Renal cortex interstitium (tissue), 11 donors: Measurements from ENCODE around the gene CGB5. TPM values are rescaled to one million over a fixed set of nuclear protein-coding genes. Genes with fewer than 3 reads are reported as not detected.
A peak's percentile ranks its signal among the peaks of the same experiment; 100 is the strongest.
"Not testable (repeated sequence)": the region's sequence is repeated elsewhere in the genome, so short reads cannot be mapped to it uniquely, and the experiment has no call there.

ENCODE experiments used
- DNase-seq, 11 donors: peaks; one replicate each; pipeline ENCODE4 v3.0.0-alpha.2; 2013; ENCODE audit warnings: low read depth in 9 of 11, low spot score in 4 of 11; ENCODE audit errors: extremely low read depth in 1 of 11
- polyA plus RNA-seq, 3 donors: library from polyadenylated mRNA; unstranded; fragments of 120-200 nt; gene quantifications; one replicate each; pipeline ENCODE4 v1.2.1, GENCODE V29; 2013; ENCODE audit not compliant: insufficient read length in 3 of 3

The CGB5 gene
- polyA plus RNA-seq, 3 donors, result 0.34 TPM; not detected in 2

GRCh38 chr19:49049834-49050233 lies 6.2 kb downstream of the CGB5 start:
- DNase-seq, result not testable (repeated sequence)

- not testable (repeated sequence) for DNase-seq
These were observed 6.9 kb downstream of the CGB5 start for GRCh38 chr19:49050376-49051033.

GRCh38 chr19:49056101-49056901 lies 12.7 kb downstream of the CGB5 start:
- DNase-seq, result peak in 2 of 11 donors; percentile 42 to 44

- not testable (repeated sequence) for DNase-seq
These were observed 13.4 kb downstream of the CGB5 start for GRCh38 chr19:49056902-49057596.

GRCh38 chr19:49057636-49058234 lies 14.1 kb downstream of the CGB5 start, which contains the start of gene CGB7:
Gene CGB7, minus strand, starts transcription at chr19:49057749. Its CDS starts 2,374 bp downstream, at chr19:49055375.
- DNase-seq, result peak in 3 of 11 donors; percentile 52 to 62 (median 53)

- no peak for DNase-seq
These were observed 14.9 kb downstream of the CGB5 start for GRCh38 chr19:49058562-49058961.

- no peak for DNase-seq
These were observed 15.4 kb downstream of the CGB5 start for GRCh38 chr19:49059053-49059452.

GRCh38 chr19:49061000-49061399 lies 17.4 kb downstream of the CGB5 start:
- no peak for DNase-seq

GRCh38 chr19:49061445-49061844 lies 17.8 kb downstream of the CGB5 start:
- no peak for DNase-seq

- no peak for DNase-seq
These were observed 20.5 kb downstream of the CGB5 start for GRCh38 chr19:49064029-49064629.

- DNase-seq, result peak in 2 of 11 donors; percentile 54 to 60
These were observed 21.3 kb downstream of the CGB5 start, which contains the start of gene NTF4 for GRCh38 chr19:49064768-49065611. Gene NTF4, minus strand, starts transcription at chr19:49064818. Its CDS starts 2,821 bp downstream, at chr19:49061997.

GRCh38 chr19:49065905-49066512 lies 22.4 kb downstream of the CGB5 start:
- no peak for DNase-seq

GRCh38 chr19:49067554-49067953 lies 23.9 kb downstream of the CGB5 start:
- no peak for DNase-seq

- DNase-seq, result no peak
These were observed 25.4 kb downstream of the CGB5 start for GRCh38 chr19:49069026-49069425.

- no peak for DNase-seq
These were observed 26.8 kb downstream of the CGB5 start for GRCh38 chr19:49070416-49070815.

- no peak for DNase-seq
These were observed 28.4 kb downstream of the CGB5 start for GRCh38 chr19:49071860-49072547.
